PFSK-1 (cell line): ENCODE data around the gene IFNA6. TPM values are rescaled to one million over a fixed set of nuclear protein-coding genes. Genes with fewer than 3 reads are reported as not detected.

Source experiments
- FOXP2 ChIP-seq: optimal IDR thresholded peaks from 2 replicates; pipeline ENCODE3; 2011; ENCODE audit warnings: borderline replicate concordance, control low read depth, inconsistent platforms; ENCODE audit not compliant: insufficient read depth; ENCODE audit errors: extremely low read length, extremely low read depth
- POLR2AphosphoS5 ChIP-seq: IDR thresholded peaks from 2 replicates; pipeline ENCODE4 v1.6.1; 2012; ENCODE audit warnings: low read depth, mild to moderate bottlenecking, control low read depth, low read length, moderate library complexity
- REST ChIP-seq, 2 experiments: IDR thresholded peaks; 2 replicates each; pipeline versions ENCODE4 v1.6.1 to v1.8.0; 2011 to 2012; ENCODE audit warnings: low read depth in 2 of 2, low read length in 2 of 2, control low read depth in 1 of 2, inconsistent platforms in 1 of 2, mild to moderate bottlenecking in 1 of 2, moderate library complexity in 1 of 2; ENCODE audit not compliant: insufficient read depth in 1 of 2
- SIN3A ChIP-seq: IDR thresholded peaks from 2 replicates; pipeline ENCODE4 v1.6.1; 2012; ENCODE audit warnings: mild to moderate bottlenecking, low read length, moderate library complexity, borderline replicate concordance; ENCODE audit not compliant: insufficient read depth
- TAF1 ChIP-seq: IDR thresholded peaks from 2 replicates; pipeline ENCODE4 v1.6.1; 2012; ENCODE audit warnings: low read length, control low read depth, borderline replicate concordance; ENCODE audit not compliant: insufficient read depth
- polyA plus RNA-seq: library from polyadenylated mRNA; unstranded; fragments of >200 nt; gene quantifications from one replicate; pipeline ENCODE4 v1.2.1, GENCODE V29; 2012; ENCODE audit warnings: low read depth, missing spikeins; ENCODE audit not compliant: insufficient read length

IFNA6 gene
- not detected for polyA plus RNA-seq

- no peak for TF ChIP-seq SIN3A
- no peak for TF ChIP-seq REST (IDR thresholded peaks at IDR 0.05; ENCODE audit: insufficient read depth in 1 of 2, low read depth in 2 of 2, low read length in 2 of 2)
- no peak for TF ChIP-seq TAF1
- TF ChIP-seq FOXP2 = no peak
- no peak for TF ChIP-seq POLR2AphosphoS5
These were observed at the start of gene IFNA6 for GRCh38 chr9:21350787-21351186. Gene IFNA6, minus strand, starts transcription at chr9:21350887. Its CDS starts 0 bp downstream, at chr9:21350887.

- TF ChIP-seq TAF1 = no peak
These were observed 49.3 kb upstream of the IFNA6 start for GRCh38 chr9:21399956-21400355.

- no peak for TF ChIP-seq FOXP2
- no peak for TF ChIP-seq TAF1
- TF ChIP-seq SIN3A = no peak
- no peak for TF ChIP-seq POLR2AphosphoS5
- no peak for TF ChIP-seq REST (IDR thresholded peaks at IDR 0.05; ENCODE audit: insufficient read depth in 1 of 2, low read depth in 2 of 2, low read length in 2 of 2)
These were observed 48.3 kb upstream of the IFNA6 start for GRCh38 chr9:21398955-21399489.

GRCh38 chr9:21395778-21396717 lies 45.4 kb upstream of the IFNA6 start:
- TF ChIP-seq SIN3A (no peak), TAF1 (no peak), FOXP2 (no peak)

GRCh38 chr9:21392270-21392669 lies 41.6 kb upstream of the IFNA6 start:
- TF ChIP-seq REST (IDR thresholded peaks at IDR 0.05; ENCODE audit: insufficient read depth in 1 of 2, low read depth in 2 of 2, low read length in 2 of 2) = no peak
- TF ChIP-seq FOXP2 = no peak
- TF ChIP-seq SIN3A = no peak
- TF ChIP-seq TAF1 = no peak
- no peak for TF ChIP-seq POLR2AphosphoS5

- no peak for TF ChIP-seq SIN3A
- TF ChIP-seq FOXP2 = no peak
- no peak for TF ChIP-seq TAF1
- TF ChIP-seq POLR2AphosphoS5 = no peak
- no peak for TF ChIP-seq REST (IDR thresholded peaks at IDR 0.05; ENCODE audit: insufficient read depth in 1 of 2, low read depth in 2 of 2, low read length in 2 of 2)
These were observed 34.5 kb upstream of the IFNA6 start, which contains the start of gene IFNA2 for GRCh38 chr9:21385131-21385670. Gene IFNA2, minus strand, starts transcription at chr9:21385398. Its CDS starts 69 bp downstream, at chr9:21385329.
